SK-N-SH treated with all-trans-retinoic acid at 6 μM for 48 hours (cell line): ENCODE results near the gene ARHGAP44.

ENCODE experiments used
- ATAC-seq: fragments of 200-7000 bp; cut with Tn5 transposase; 3 replicates; pipeline ENCODE4 v1.9.1; 2020; ENCODE audit warnings: mild to moderate bottlenecking, moderate library complexity
- ARNTL ChIP-seq: fragments of 450-650 bp; formaldehyde crosslinking; IDR thresholded peaks from 2 replicates; pipeline ENCODE4 v1.5.0; 2020; ENCODE audit warnings: low read depth, mild to moderate bottlenecking, moderate library complexity, borderline replicate concordance
- CREB5 ChIP-seq: fragments of 250-450 bp; sonication (Bioruptor Pico); IDR thresholded peaks from 2 replicates; pipeline ENCODE4 v1.5.1; 2020; ENCODE audit warnings: low read depth, mild to moderate bottlenecking, moderate library complexity
- ESRRG ChIP-seq: fragments of 250-450 bp; sonication (Bioruptor Pico); IDR thresholded peaks from 2 replicates; pipeline ENCODE4 v1.6.1; 2021; ENCODE audit warnings: mild to moderate bottlenecking
- GLIS3 ChIP-seq: fragments of 250-450 bp; sonication (Bioruptor Pico); IDR thresholded peaks from 2 replicates; pipeline ENCODE4 v1.5.0; 2020; ENCODE audit warnings: mild to moderate bottlenecking, moderate library complexity
- ISL1 ChIP-seq: fragments of 250-450 bp; sonication (Bioruptor Pico); IDR thresholded peaks from 2 replicates; pipeline ENCODE4 v2.1.2; 2022; ENCODE audit warnings: mild to moderate bottlenecking, moderate library complexity
- OSR1 ChIP-seq: fragments of 250-450 bp; sonication (Bioruptor Pico); IDR thresholded peaks from 2 replicates; pipeline ENCODE4 v1.8.0; 2022; ENCODE audit warnings: moderate library complexity, mild to moderate bottlenecking, inconsistent platforms
- RARB ChIP-seq: fragments of 250-450 bp; sonication (Bioruptor Pico); IDR thresholded peaks from 2 replicates; pipeline ENCODE4 v1.8.0; 2021; ENCODE audit warnings: mild to moderate bottlenecking, moderate library complexity
- SNAI2 ChIP-seq: fragments of 250-450 bp; sonication (Bioruptor Pico); IDR thresholded peaks from 2 replicates; pipeline ENCODE4 v1.5.0; 2020; ENCODE audit warnings: mild to moderate bottlenecking, moderate library complexity
- TCF4 ChIP-seq: fragments of 250-450 bp; sonication (Bioruptor Pico); IDR thresholded peaks from 2 replicates; pipeline ENCODE4 v1.8.0; 2021; ENCODE audit warnings: mild to moderate bottlenecking, moderate library complexity, borderline replicate concordance
- TOX ChIP-seq: fragments of 250-450 bp; sonication (Bioruptor Pico); IDR thresholded peaks from 2 replicates; pipeline ENCODE4 v1.8.0; 2021; ENCODE audit warnings: mild to moderate bottlenecking, moderate library complexity, borderline replicate concordance
- TSHZ2 ChIP-seq: fragments of 250-450 bp; sonication (Bioruptor Pico); IDR thresholded peaks from 2 replicates; pipeline ENCODE4 v1.5.0; 2020; ENCODE audit warnings: mild to moderate bottlenecking, moderate library complexity
- ZC3H10 ChIP-seq: fragments of 250-450 bp; sonication (Bioruptor Pico); IDR thresholded peaks from 2 replicates; pipeline ENCODE4 v1.5.1; 2021; ENCODE audit warnings: mild to moderate bottlenecking, moderate library complexity
- ZFP3 ChIP-seq: fragments of 250-450 bp; sonication (Bioruptor Pico); IDR thresholded peaks from 2 replicates; pipeline ENCODE4 v1.5.0; 2020; ENCODE audit warnings: mild to moderate bottlenecking, moderate library complexity
- ZFP30 ChIP-seq: fragments of 450-650 bp; formaldehyde crosslinking; IDR thresholded peaks from 2 replicates; pipeline ENCODE4 v1.5.0; 2022; ENCODE audit warnings: mild to moderate bottlenecking, moderate library complexity
- ZNF70 ChIP-seq: fragments of 450-650 bp; formaldehyde crosslinking; IDR thresholded peaks from 2 replicates; pipeline ENCODE4 v1.5.0; 2020; ENCODE audit warnings: mild to moderate bottlenecking, moderate library complexity
- ZNF8 ChIP-seq: fragments of 450-650 bp; formaldehyde crosslinking; IDR thresholded peaks from 2 replicates; pipeline ENCODE4 v1.5.0; 2020; ENCODE audit warnings: mild to moderate bottlenecking, moderate library complexity
- TF ChIP-seq, protein P1 (sequence below): fragments of 250-450 bp; sonication (Bioruptor Pico); IDR thresholded peaks from 2 replicates; pipeline ENCODE4 v1.8.0; 2021; ENCODE audit warnings: low read depth, mild to moderate bottlenecking, moderate library complexity, borderline replicate concordance
- TF ChIP-seq, protein P2 (sequence below): fragments of 250-450 bp; sonication (Bioruptor Pico); IDR thresholded peaks from 2 replicates; pipeline ENCODE4 v1.8.0; 2020; ENCODE audit warnings: mild to moderate bottlenecking, moderate library complexity, borderline replicate concordance

Gene ARHGAP44

GRCh38 chr17:12998874-12999273 is 209.6 kb downstream of the ARHGAP44 start:
- ATAC-seq = no peak
- TF ChIP-seq ESRRG (CRISPR knock-in tag) (no peak), RARB (CRISPR knock-in tag) (no peak), TOX (CRISPR knock-in tag) (no peak), ZFP3 (CRISPR knock-in tag) (no peak)
- TF ChIP-seq, protein P1, sequence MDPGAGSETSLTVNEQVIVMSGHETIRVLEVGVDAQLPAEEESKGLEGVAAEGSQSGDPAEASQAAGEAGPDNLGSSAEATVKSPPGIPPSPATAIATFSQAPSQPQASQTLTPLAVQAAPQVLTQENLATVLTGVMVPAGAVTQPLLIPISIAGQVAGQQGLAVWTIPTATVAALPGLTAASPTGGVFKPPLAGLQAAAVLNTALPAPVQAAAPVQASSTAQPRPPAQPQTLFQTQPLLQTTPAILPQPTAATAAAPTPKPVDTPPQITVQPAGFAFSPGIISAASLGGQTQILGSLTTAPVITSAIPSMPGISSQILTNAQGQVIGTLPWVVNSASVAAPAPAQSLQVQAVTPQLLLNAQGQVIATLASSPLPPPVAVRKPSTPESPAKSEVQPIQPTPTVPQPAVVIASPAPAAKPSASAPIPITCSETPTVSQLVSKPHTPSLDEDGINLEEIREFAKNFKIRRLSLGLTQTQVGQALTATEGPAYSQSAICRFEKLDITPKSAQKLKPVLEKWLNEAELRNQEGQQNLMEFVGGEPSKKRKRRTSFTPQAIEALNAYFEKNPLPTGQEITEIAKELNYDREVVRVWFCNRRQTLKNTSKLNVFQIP = no peak

DNA sequence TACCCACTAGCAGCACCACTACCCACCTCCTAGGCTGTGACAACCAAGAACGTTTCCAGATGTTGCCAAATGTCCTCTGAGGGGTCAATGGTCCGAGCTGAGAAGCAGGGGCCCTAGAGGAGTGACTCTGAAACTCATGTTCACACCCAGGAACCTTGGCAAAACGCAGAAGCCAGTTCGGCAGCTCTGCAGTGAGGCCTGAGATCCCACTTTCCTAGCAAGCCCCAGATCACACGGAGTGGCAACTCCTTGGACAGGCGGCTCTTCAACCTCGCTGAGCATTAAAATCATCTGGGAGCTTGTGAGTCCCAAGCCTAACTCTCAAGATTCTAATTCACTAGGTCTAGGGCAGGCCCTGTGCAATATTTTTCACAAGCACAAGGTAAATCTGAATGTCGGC is 211.3 kb downstream of the ARHGAP44 start:
- ATAC-seq = no peak
- TF ChIP-seq ISL1 (CRISPR knock-in tag) (no peak), SNAI2 (CRISPR knock-in tag) (no peak), ARNTL (CRISPR knock-in tag) (no peak), ZFP30 (no peak)
- TF ChIP-seq, all 23 proteins: peak for 0

DNA sequence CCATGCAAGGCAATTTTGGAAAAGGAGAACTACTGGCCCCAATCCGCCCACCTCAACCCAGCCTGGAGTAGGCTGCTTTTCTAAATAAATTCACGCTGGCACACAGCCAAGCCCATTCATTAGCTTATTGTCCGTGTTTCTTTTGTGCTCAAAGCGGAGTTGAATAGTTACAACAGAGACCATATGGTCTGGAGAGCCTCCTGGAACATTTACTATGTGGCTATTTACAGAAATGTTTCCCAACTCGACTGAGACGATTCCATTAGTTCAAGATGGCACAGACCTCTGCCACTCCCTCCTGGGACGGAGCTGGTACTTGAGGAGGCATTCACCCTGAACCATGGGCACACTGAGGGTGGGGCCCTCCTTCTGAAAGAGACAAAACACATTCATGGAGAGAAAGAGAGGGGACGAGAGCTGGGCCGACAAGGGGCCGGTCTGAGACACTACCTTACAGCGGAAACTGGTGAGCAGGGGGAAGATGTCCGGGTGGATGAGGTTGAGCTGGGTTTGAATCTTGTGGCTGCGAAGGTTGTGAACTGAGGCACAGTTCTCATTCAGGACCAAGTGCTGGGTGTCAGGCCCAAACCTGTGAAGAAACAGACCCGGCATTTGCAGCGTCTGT is 212.8 kb downstream of the ARHGAP44 start:
- ATAC-seq = no peak
- TF ChIP-seq, protein P1 = no peak
- no peak for TF ChIP-seq CREB5
- no peak for TF ChIP-seq GLIS3 (CRISPR knock-in tag)
- TF ChIP-seq ARNTL (CRISPR knock-in tag) = no peak
- TF ChIP-seq TSHZ2 (CRISPR knock-in tag) = no peak
- TF ChIP-seq ZFP3 (CRISPR knock-in tag) = no peak
- no peak for TF ChIP-seq ZC3H10 (CRISPR knock-in tag)

- ATAC-seq = peak; percentile 96
- no peak for TF ChIP-seq TOX (CRISPR knock-in tag)
- TF ChIP-seq GLIS3 (CRISPR knock-in tag) = no peak
- TF ChIP-seq RARB (CRISPR knock-in tag) = no peak
These were observed 213.6 kb downstream of the ARHGAP44 start for GRCh38 chr17:13002761-13003453.

- ATAC-seq = peak; percentile 69
- TF ChIP-seq ISL1 (CRISPR knock-in tag) (no peak), RARB (CRISPR knock-in tag) (no peak), SNAI2 (CRISPR knock-in tag) (no peak), OSR1 (CRISPR knock-in tag) (no peak), ZFP30 (no peak), GLIS3 (CRISPR knock-in tag) (no peak), TOX (CRISPR knock-in tag) (no peak), ARNTL (CRISPR knock-in tag) (no peak), ESRRG (CRISPR knock-in tag) (no peak), ZC3H10 (CRISPR knock-in tag) (no peak), TCF4 (no peak), ZNF8 (CRISPR knock-in tag) (no peak), ZNF70 (no peak), CREB5 (no peak)
- TF ChIP-seq, protein P2, sequence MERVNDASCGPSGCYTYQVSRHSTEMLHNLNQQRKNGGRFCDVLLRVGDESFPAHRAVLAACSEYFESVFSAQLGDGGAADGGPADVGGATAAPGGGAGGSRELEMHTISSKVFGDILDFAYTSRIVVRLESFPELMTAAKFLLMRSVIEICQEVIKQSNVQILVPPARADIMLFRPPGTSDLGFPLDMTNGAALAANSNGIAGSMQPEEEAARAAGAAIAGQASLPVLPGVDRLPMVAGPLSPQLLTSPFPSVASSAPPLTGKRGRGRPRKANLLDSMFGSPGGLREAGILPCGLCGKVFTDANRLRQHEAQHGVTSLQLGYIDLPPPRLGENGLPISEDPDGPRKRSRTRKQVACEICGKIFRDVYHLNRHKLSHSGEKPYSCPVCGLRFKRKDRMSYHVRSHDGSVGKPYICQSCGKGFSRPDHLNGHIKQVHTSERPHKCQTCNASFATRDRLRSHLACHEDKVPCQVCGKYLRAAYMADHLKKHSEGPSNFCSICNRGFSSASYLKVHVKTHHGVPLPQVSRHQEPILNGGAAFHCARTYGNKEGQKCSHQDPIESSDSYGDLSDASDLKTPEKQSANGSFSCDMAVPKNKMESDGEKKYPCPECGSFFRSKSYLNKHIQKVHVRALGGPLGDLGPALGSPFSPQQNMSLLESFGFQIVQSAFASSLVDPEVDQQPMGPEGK (CRISPR knock-in tag) = no peak
These were observed 214.2 kb downstream of the ARHGAP44 start for GRCh38 chr17:13003454-13003851.
